ENCODE measurements around the gene CTTNBP2. TPM values are rescaled to one million over a fixed set of nuclear protein-coding genes. Genes with fewer than 3 reads are reported as not detected.

Gene CTTNBP2
- total RNA-seq, 2 donors from 2014 or later, result 9.2 to 12.0 TPM

DNA sequence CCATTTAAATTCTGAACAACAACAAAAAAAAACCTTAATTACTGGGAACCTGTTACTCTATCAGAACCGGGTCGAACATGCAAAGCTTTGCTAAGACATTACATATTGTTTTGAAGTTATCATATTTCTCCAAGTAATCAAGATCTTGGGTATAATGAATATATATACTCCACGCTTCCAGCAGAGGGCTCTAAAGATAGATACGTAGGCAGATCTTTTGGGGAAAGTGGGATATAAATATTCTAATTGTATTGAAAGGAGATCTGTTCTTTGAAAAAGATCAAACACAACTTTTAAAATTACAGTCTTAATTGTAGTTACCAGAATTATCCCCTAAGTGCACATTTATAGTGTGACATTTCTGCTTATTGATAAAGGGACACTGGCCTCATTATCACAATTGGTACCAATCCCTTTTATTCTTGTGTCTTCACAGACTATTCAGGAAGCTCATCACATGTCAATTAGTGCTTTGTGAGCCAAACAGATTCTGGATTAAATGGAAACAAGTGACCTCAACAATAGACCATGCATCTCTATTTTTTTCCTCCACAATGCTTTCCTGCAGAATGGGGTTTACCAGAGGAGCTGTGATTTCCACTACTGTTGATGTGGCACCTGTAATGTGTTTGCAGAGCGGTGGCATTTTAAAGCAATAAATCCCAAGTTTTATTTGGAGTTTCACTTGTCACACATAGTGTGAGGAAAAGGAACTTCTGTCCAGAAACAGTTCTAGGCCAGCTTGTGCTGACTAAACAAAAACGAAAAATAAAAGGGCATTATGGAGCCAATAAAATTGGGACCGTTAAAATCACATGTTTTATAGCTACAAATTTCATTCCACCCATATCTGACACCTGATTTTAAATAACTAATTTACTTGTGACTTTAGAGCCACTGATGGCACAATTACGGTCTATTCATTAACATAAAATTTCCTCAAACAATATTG, 122.4 kb downstream of the CTTNBP2 start:
- Histone ChIP-seq H3K27ac (no peak overlapping the region), H3K9me3 (no peaks in the 10 kb centered on the region), H3K36me3 (no peaks in the 10 kb centered on the region), H3K4me1 (ENCODE audit: control insufficient read depth in 1 of 2, low read depth in 2 of 2) (no peaks in the 10 kb centered on the region), H3K4me3 (no peak overlapping the region), H3K27me3 (replicated peaks; ENCODE audit: insufficient read depth) (no peaks in the 10 kb centered on the region)
- TF ChIP-seq CTCF (IDR thresholded peaks at IDR 0.05), result peak; percentile 59
- no peak for ATAC-seq (ENCODE audit: insufficient number of reproducible peaks, low FRiP score, low read depth)
- DNase-seq (ENCODE audit: low spot score), result no peak

GRCh38 chr7:117741962-117742361, 131.3 kb downstream of the CTTNBP2 start:
- DNase-seq (ENCODE audit: low spot score) (no peak), ATAC-seq (ENCODE audit: insufficient number of reproducible peaks, low FRiP score, low read depth) (no peak)
- Histone ChIP-seq H3K27ac (no peak overlapping the region), H3K9me3 (no peaks in the 10 kb centered on the region), H3K36me3 (peaks cover 6% of the 10 kb centered on the region), H3K4me3 (no peak overlapping the region), H3K4me1 (ENCODE audit: control insufficient read depth in 1 of 2, low read depth in 2 of 2) (no peaks in the 10 kb centered on the region), H3K27me3 (replicated peaks; ENCODE audit: insufficient read depth) (no peaks in the 10 kb centered on the region)
- no peak for TF ChIP-seq CTCF (IDR thresholded peaks at IDR 0.05)

GRCh38 chr7:117739085-117739484, 134.2 kb downstream of the CTTNBP2 start:
- H3K4me1 ChIP-seq (ENCODE audit: control insufficient read depth in 1 of 2, low read depth in 2 of 2), result no peaks in the 10 kb centered on the region
- DNase-seq (ENCODE audit: low spot score) (no peak), ATAC-seq (ENCODE audit: insufficient number of reproducible peaks, low FRiP score, low read depth) (no peak)
- H3K9me3 ChIP-seq, result no peaks in the 10 kb centered on the region
- H3K36me3 ChIP-seq, result peaks cover 13% of the 10 kb centered on the region
- no peak for TF ChIP-seq CTCF (IDR thresholded peaks at IDR 0.05)
- H3K4me3 ChIP-seq, result no peak overlapping the region
- H3K27me3 ChIP-seq (replicated peaks; ENCODE audit: insufficient read depth), result no peaks in the 10 kb centered on the region
- no peak overlapping the region for H3K27ac ChIP-seq

- Histone ChIP-seq H3K36me3 (peaks cover 13% of the 10 kb centered on the region), H3K27me3 (replicated peaks; ENCODE audit: insufficient read depth) (no peaks in the 10 kb centered on the region), H3K9me3 (no peaks in the 10 kb centered on the region), H3K4me3 (no peak overlapping the region), H3K4me1 (ENCODE audit: control insufficient read depth in 1 of 2, low read depth in 2 of 2) (no peaks in the 10 kb centered on the region), H3K27ac (no peak overlapping the region)
- ATAC-seq (ENCODE audit: insufficient number of reproducible peaks, low FRiP score, low read depth) (no peak), DNase-seq (ENCODE audit: low spot score) (no peak)
- TF ChIP-seq CTCF (IDR thresholded peaks at IDR 0.05), result no peak
Observed at GRCh38 chr7:117737926-117738325, 135.3 kb downstream of the CTTNBP2 start.

- Histone ChIP-seq H3K27ac (no peak overlapping the region), H3K27me3 (replicated peaks; ENCODE audit: insufficient read depth) (no peaks in the 10 kb centered on the region), H3K4me3 (no peak overlapping the region), H3K4me1 (ENCODE audit: control insufficient read depth in 1 of 2, low read depth in 2 of 2) (no peaks in the 10 kb centered on the region), H3K9me3 (no peaks in the 10 kb centered on the region), H3K36me3 (peaks cover 6% of the 10 kb centered on the region)
- no peak for TF ChIP-seq CTCF (IDR thresholded peaks at IDR 0.05)
- DNase-seq (ENCODE audit: low spot score) (no peak), ATAC-seq (ENCODE audit: insufficient number of reproducible peaks, low FRiP score, low read depth) (no peak)
Observed at GRCh38 chr7:117731455-117731854, 141.8 kb downstream of the CTTNBP2 start.
